ENCODE data around the gene POP4.
"Not testable (repeated sequence)": the region's sequence is repeated elsewhere in the genome, so short reads cannot be mapped to it uniquely, and the experiment has no call there.

Gene POP4

GRCh38 chr19:29605653-29606419, at the start of gene POP4:
Gene POP4, plus strand, starts transcription at chr19:29606283. Its CDS starts 36 bp downstream, at chr19:29606319.
- peak; percentile 75 for DNase-seq (ENCODE audit: low read depth)

- DNase-seq (ENCODE audit: low read depth) = not testable (repeated sequence)
Measured at GRCh38 chr19:29559110-29559509, 47.0 kb upstream of the POP4 start.

GRCh38 chr19:29559743-29560142, 46.3 kb upstream of the POP4 start:
- DNase-seq (ENCODE audit: low read depth) = no peak

- DNase-seq (ENCODE audit: low read depth) = no peak
Measured at GRCh38 chr19:29560313-29561075, 45.6 kb upstream of the POP4 start.

GRCh38 chr19:29561601-29562000, 44.5 kb upstream of the POP4 start:
- DNase-seq (ENCODE audit: low read depth) = no peak

- DNase-seq (ENCODE audit: low read depth) = no peak
Measured at GRCh38 chr19:29562299-29563297, 43.5 kb upstream of the POP4 start.

- no peak for DNase-seq (ENCODE audit: low read depth)
Measured at GRCh38 chr19:29563486-29564101, 42.5 kb upstream of the POP4 start.

GRCh38 chr19:29564574-29565005, 41.5 kb upstream of the POP4 start:
- DNase-seq (ENCODE audit: low read depth) = no peak

- no peak for DNase-seq (ENCODE audit: low read depth)
Measured at GRCh38 chr19:29565171-29565570, 40.9 kb upstream of the POP4 start.

- DNase-seq (ENCODE audit: low read depth) = no peak
Measured at GRCh38 chr19:29566496-29567054, 39.5 kb upstream of the POP4 start.

GRCh38 chr19:29567366-29567915, 38.6 kb upstream of the POP4 start:
- DNase-seq (ENCODE audit: low read depth) = no peak

GRCh38 chr19:29568036-29569025, 37.8 kb upstream of the POP4 start:
- no peak for DNase-seq (ENCODE audit: low read depth)

GRCh38 chr19:29569038-29569911, 36.8 kb upstream of the POP4 start:
- no peak for DNase-seq (ENCODE audit: low read depth)

GRCh38 chr19:29571181-29571580, 34.9 kb upstream of the POP4 start:
- no peak for DNase-seq (ENCODE audit: low read depth)

- DNase-seq (ENCODE audit: low read depth) = no peak
Measured at GRCh38 chr19:29573486-29573885, 32.6 kb upstream of the POP4 start.

- no peak for DNase-seq (ENCODE audit: low read depth)
Measured at GRCh38 chr19:29574510-29574909, 31.6 kb upstream of the POP4 start.

- DNase-seq (ENCODE audit: low read depth) = no peak
Measured at GRCh38 chr19:29576046-29576606, 30.0 kb upstream of the POP4 start.

Data from HS-27A (cell line).